Superior temporal gyrus (tissue), 1 donor: Measurements from ENCODE around the gene CCL3.
"Not testable (repeated sequence)": the region's sequence is repeated elsewhere in the genome, so short reads cannot be mapped to it uniquely, and the experiment has no call there.

Source experiments
- DNase-seq: peaks from one replicate; pipeline ENCODE4 v3.0.0-alpha.2; 2016; ENCODE audit errors: extremely low spot score

The CCL3 gene

GRCh38 chr17:36089888-36090836, at the start of gene CCL3:
CCL3 (minus strand) TSS chr17:36090143; CDS start chr17:36090058, 85 bp downstream.
- peak; percentile 16 for DNase-seq

DNA sequence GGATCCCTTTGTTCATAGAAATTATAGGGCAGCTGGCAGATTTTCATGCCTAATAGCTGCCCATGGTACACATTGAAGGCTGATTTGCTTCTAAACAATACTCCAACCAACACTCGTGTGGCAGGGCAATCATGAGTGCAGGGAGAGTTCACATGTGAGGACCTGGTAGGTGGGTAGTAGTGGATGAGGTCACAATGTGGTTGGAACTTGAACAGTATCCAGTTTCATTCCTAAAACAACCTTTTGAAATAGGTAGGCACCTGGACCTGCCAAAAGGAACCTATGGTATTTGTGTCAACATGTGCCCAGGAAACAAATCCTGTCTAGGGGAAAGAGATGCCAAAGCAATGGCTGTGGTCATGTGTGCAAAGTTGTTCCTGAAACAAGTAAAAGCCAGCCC, 46.5 kb upstream of the CCL3 start:
- DNase-seq: no peak

GRCh38 chr17:36136036-36136435, 46.1 kb upstream of the CCL3 start:
- DNase-seq: no peak

- DNase-seq: no peak
Measured at GRCh38 chr17:36135465-36135864, 45.5 kb upstream of the CCL3 start.

DNA sequence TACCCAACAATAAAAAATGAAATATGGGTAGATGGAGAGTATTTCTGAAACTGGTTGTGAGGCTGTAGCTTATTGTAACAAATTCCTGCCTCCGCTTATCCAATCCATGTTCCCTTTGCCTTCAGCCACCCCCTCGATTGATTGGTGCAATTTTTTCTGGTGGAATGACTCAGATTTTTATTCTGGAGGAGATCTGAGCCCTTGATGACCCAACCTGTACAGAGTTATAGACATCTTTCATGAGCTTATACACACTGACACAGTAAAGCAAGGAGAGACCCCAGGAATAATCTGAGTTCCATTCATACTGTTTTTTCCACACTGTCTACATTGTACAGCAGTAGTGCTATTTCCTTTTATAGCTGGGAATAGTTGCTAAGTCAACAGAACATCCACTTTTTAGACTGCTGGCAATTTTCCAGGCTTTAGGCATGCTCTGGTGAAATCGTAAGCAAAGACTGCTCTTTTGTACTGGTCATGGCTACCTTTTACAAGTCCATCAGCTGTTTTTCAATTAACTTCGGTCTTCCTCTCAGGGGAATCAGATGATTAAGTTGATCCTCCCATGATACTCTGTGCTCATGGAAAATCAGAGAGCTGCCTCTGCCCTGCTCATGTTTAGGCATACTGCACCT, 43.8 kb upstream of the CCL3 start:
- DNase-seq: no peak

DNA sequence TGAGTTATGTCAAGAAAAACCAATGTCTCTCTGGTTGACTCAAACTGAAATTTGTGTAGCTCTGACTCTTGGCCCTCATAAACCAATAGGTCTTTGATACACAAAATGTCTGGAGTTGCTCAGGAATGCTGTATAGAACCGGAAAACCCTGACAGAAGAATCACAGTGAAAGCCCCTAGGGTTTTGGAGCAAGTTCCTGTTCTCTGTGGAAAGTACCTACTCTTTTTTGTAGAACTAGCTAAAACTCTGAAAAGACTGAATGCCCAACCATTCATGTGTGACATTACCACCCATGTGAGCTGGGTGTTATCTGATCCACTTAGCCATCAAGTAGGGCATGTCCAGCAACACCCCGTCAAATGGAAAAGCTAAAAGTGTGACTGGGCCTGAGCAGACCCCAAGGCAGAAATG, 42.5 kb upstream of the CCL3 start:
- DNase-seq: no peak

GRCh38 chr17:36131931-36132330, 42.0 kb upstream of the CCL3 start:
- DNase-seq: no peak

- DNase-seq: no peak
Measured at GRCh38 chr17:36131421-36131820, 41.5 kb upstream of the CCL3 start.

DNA sequence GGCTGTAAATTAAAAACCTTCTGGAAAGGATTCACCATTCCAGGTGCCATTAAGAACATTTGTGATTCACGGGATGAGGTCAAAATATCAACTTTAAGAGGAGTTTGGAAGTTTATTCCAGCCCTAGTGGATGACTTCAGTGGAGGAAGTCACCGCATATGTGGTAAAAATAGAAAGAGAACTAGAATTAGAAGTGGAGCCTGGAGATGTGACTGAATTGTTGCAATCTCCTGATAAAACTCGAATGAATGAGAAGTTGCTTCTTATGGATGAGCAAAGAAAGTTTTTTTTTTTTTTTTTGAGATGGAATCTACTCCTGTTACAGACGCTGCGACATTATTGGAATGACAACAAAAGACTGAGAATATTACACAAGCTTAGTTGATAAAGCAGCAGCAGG, 40.4 kb upstream of the CCL3 start:
- DNase-seq: no peak

- no peak for DNase-seq
Measured at GRCh38 chr17:36129616-36130015, 39.7 kb upstream of the CCL3 start.

GRCh38 chr17:36128411-36128978, 38.6 kb upstream of the CCL3 start:
- no peak for DNase-seq

- DNase-seq: no peak
Measured at GRCh38 chr17:36127911-36128310, 38.0 kb upstream of the CCL3 start.

DNA sequence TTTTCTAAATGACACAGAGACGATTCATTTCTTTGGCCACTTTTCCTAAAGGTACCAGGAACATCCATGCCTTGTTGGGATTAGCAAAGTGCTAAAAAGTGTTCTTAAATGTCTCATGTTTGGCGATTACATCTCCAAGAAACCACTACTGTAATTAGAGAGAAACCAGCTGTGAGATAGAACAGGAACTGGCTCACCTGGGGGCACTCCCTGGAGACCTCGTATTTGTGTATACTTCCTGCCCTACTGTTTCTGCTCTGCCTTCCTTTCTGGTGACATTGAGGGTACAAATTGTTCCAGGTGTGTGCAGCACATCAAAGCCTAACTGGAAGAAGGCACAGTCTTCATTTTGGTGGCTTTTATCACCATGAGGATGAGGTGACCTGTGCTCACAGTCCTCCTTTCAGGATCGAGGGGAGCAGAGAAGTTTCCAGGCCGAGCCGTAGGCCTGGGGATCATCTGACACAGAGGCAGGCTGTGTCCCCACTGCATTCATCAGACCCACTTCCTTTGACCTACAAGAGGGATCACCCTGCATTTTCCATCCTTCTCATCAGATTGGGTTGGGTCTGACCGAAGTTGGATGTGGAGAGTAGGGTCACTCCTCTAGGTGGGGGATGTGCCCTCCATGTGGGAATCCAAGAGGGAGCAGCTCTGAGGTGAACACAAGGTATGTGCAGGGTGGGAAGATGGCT, 37.4 kb upstream of the CCL3 start:
- DNase-seq: no peak

- no peak for DNase-seq
Measured at GRCh38 chr17:36124879-36125824, 35.2 kb upstream of the CCL3 start.

DNA sequence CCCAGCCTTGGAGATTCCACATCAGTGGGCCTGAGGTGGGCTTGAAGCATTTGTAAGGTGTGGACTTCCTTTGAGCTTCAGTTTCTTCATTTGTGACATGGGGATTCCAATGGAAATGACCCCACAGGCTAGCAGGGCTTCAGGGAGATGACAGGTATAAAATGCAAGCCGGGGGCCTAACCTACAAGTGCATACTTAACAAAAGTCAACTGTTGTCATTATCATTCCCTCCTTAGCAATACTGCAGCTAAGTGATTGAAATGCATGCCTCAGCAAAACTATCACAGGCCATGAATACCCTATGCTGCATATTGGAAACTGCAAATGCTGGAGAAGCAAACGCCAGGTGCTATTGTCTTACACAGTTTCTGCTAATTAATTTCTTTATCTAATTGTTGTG, 33.5 kb upstream of the CCL3 start:
- DNase-seq: no peak

GRCh38 chr17:36121099-36121498, 31.2 kb upstream of the CCL3 start:
- not testable (repeated sequence) for DNase-seq

GRCh38 chr17:36120221-36120620, 30.3 kb upstream of the CCL3 start:
- DNase-seq: no peak

DNA sequence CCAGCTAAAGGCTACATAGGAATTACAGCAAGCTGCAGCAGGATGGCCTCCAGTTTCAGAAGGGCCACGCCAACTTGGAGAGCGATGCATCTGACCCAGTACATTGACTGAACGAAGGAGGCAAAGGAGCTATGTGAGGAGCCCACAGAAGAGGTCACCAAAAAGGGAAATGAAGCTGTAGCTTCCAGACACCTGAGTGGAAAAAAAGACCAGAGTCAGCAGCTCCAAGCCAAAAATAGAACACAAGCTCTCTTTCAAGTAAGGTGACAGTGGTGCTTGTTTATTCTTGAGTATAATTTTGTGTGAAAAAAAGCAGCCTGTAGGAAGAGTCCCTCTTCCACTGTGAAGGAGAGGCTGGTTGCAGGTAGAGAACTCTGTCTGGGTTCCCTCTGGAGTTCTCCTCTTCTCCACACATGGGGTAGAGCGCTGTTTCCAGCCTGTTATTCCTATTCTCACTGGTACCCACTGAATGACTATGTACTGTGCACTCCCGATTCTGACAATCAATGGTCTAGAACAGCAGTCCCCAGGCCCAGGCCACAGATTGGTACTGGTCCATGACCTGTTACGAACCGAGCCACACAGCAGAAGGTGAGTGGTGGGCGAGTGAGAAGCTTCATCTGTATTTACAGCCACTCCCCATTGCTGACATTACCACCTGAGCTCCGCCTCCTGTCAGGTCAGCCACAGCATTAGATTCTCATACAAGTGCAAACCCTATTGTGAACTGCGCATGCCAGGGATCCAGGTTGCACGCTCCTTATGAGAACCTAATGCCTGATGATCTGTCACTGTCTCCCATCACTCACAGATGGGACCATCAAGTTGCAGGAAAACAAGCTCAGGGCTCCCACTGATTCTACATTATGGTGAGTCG, 28.8 kb upstream of the CCL3 start:
- no peak for DNase-seq

- DNase-seq: no peak
Measured at GRCh38 chr17:36117505-36118382, 27.8 kb upstream of the CCL3 start.
